ENCODE data around the gene ENO4. TPM values are rescaled to one million over a fixed set of nuclear protein-coding genes. Genes with fewer than 3 reads are reported as not detected.

The ENO4 gene
- total and polyA plus RNA-seq, 9 of the 15 experiments (the other 6 are each of a cell fraction or from before 2014, with no cell fraction given): 0.07 TPM; not detected in 8

DNA sequence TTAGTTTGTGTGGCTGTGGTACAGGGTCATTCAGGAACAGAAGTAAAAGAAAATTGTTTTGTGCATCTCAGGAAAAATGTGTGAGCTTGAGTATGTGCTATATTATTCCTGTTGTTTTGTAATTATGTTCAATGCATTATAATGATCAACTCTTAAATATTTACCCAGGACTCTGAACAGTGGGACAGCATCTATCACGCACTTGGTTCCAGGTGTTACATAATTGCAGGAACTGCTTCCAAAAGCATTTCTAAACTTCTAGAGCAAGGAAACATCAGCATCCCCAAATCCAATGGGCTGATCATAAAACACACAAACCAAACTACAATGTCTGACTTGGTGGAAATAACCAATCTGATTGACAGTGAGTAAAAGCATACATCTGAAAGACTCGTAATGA lies 26.6 kb downstream of the ENO4 start:
- no peak overlapping the region for H3K27ac ChIP-seq (ENCODE audit: extremely low read depth, low read depth, low read length)

DNA sequence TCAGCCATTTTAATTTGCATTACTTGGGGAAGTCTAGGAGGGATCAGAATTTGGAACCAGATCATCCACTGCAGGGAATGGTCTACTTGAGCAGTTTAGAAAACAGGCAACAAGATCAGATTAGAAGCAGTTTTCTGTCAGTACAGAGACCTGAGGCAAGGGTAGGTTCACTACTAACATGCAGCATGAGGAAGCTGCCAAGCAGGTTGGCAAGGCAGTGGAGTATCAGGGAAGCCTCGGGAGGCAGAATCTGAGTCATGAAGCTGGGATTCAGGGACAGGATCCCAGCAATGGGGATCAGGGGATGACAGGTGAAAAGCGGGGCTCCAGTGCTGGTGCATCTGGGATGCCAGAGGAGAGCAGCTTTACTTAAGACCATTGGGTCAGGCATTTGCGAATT lies 28.1 kb downstream of the ENO4 start:
- no peak overlapping the region for H3K4me2 ChIP-seq (ENCODE audit: insufficient read depth, low read length)
- ChIA-PET CTCF (ENCODE audit: low intra/inter-chr PET ratio) (no interaction called here), POLR2A (no interaction called here)
- TF ChIP-seq PTRF (tag; IDR thresholded peaks at IDR 0.05): no peak
- TF ChIP-seq NFE2 (IDR thresholded peaks at IDR 0.05; ENCODE audit: low read depth): no peak
- no peak for TF ChIP-seq RBM22 (IDR thresholded peaks at IDR 0.05; ENCODE audit: low read depth, low read length, poor library complexity, severe bottlenecking)
- no peak for TF ChIP-seq NONO (IDR thresholded peaks at IDR 0.05; ENCODE audit: low read depth in 2 of 2, low read length in 1 of 2)
- in situ Hi-C loops (cut with MboI): no loop called here
- H3K4me1 ChIP-seq (replicated peaks in 1 of 2; ENCODE audit: control insufficient read depth in 2 of 2, insufficient read depth in 2 of 2, low read length in 2 of 2): no peaks in the 10 kb centered on the region
- no peaks in the 10 kb centered on the region for H3K9me3 ChIP-seq (replicated peaks; ENCODE audit: control insufficient read depth, insufficient read depth, low read depth, low read length)
- H3K9ac ChIP-seq (ENCODE audit: insufficient read depth in 1 of 2, low read depth in 2 of 2, low read length in 2 of 2): no peak overlapping the region
- 6% methylated on average over 3 of the region's 3 CpGs for WGBS (ENCODE audit: insufficient coverage, low coverage, missing lambda C conversion rate)
- intact Hi-C loops (cut with micrococcal nuclease): no loop called here
- H3K79me2 ChIP-seq (ENCODE audit: control insufficient read depth, insufficient read depth, low read length): no peaks in the 10 kb centered on the region
- no peak overlapping the region for H3K27ac ChIP-seq (ENCODE audit: extremely low read depth, low read depth, low read length)
- no peak for DNase-seq (ENCODE audit: extremely low read depth in 1 of 4, low spot score in 3 of 4)
- no peaks in the 10 kb centered on the region for H3K36me3 ChIP-seq (ENCODE audit: control insufficient read depth, insufficient read depth, low read length)
- H4K20me1 ChIP-seq (replicated peaks; ENCODE audit: control insufficient read depth, insufficient read depth, low read length): no peaks in the 10 kb centered on the region
- no peaks in the 10 kb centered on the region for H3K27me3 ChIP-seq (ENCODE audit: control insufficient read depth in 2 of 2, insufficient read depth in 2 of 2, low read length in 2 of 2)
- no peak for ATAC-seq
- no peak for FAIRE-seq
- no peaks in the 10 kb centered on the region for H3K9me1 ChIP-seq (ENCODE audit: control insufficient read depth, insufficient read depth, low read length)
- no peak overlapping the region for H3K4me3 ChIP-seq
- BruUV-seq (replicated peaks): no TSS peak
- no peak overlapping the region for H2AFZ ChIP-seq (ENCODE audit: low read depth, low read length)

More for the DNA sequence above, 26.6 kb downstream of the ENO4 start:
- no peak for FAIRE-seq
- no peaks in the 10 kb centered on the region for H3K36me3 ChIP-seq (ENCODE audit: control insufficient read depth, insufficient read depth, low read length)
- DNase-seq (ENCODE audit: extremely low read depth in 1 of 4, low spot score in 3 of 4): no peak
- H3K9ac ChIP-seq (ENCODE audit: insufficient read depth in 1 of 2, low read depth in 2 of 2, low read length in 2 of 2): no peak overlapping the region
- H3K9me3 ChIP-seq (replicated peaks; ENCODE audit: control insufficient read depth, insufficient read depth, low read depth, low read length): no peaks in the 10 kb centered on the region
- in situ Hi-C loops (cut with MboI) (no loop called here), intact Hi-C loops (cut with micrococcal nuclease) (no loop called here)
- H4K20me1 ChIP-seq (replicated peaks; ENCODE audit: control insufficient read depth, insufficient read depth, low read length): no peaks in the 10 kb centered on the region
- no peak overlapping the region for H2AFZ ChIP-seq (ENCODE audit: low read depth, low read length)
- no peaks in the 10 kb centered on the region for H3K4me1 ChIP-seq (replicated peaks in 1 of 2; ENCODE audit: control insufficient read depth in 2 of 2, insufficient read depth in 2 of 2, low read length in 2 of 2)
- H3K4me3 ChIP-seq: no peak overlapping the region
- no peaks in the 10 kb centered on the region for H3K9me1 ChIP-seq (ENCODE audit: control insufficient read depth, insufficient read depth, low read length)
- H3K79me2 ChIP-seq (ENCODE audit: control insufficient read depth, insufficient read depth, low read length): no peaks in the 10 kb centered on the region
- no peaks in the 10 kb centered on the region for H3K27me3 ChIP-seq (ENCODE audit: control insufficient read depth in 2 of 2, insufficient read depth in 2 of 2, low read length in 2 of 2)
- TF ChIP-seq HMG20A (CRISPR knock-in tag; conservative IDR thresholded peaks at IDR 0.05): no peak
- BruUV-seq (replicated peaks): no TSS peak
- H3K4me2 ChIP-seq (ENCODE audit: insufficient read depth, low read length): no peak overlapping the region
- ChIA-PET POLR2A (interaction anchor here (0.6 kb wide), 1 partner anchor 53 kb away, joined by 3 read pairs; no protein-coding TSS in a partner anchor), CTCF (ENCODE audit: low intra/inter-chr PET ratio) (no interaction called here)
- no peak for ATAC-seq
- WGBS (ENCODE audit: insufficient coverage, low coverage, missing lambda C conversion rate): 0% methylated on average over 2 of the region's 2 CpGs
